SK-N-SH treated with all-trans-retinoic acid at 6 μM for 48 hours (cell line): Measurements from ENCODE around the gene A3GALT2.

ENCODE experiments used
- ATAC-seq: fragments of 200-7000 bp; cut with Tn5 transposase; 3 replicates; pipeline ENCODE4 v1.9.1; 2020; ENCODE audit warnings: mild to moderate bottlenecking, moderate library complexity
- BACH2 ChIP-seq: fragments of 250-450 bp; sonication (Bioruptor Pico); IDR thresholded peaks from 2 replicates; pipeline ENCODE4 v1.9.0; 2021; ENCODE audit warnings: mild to moderate bottlenecking, borderline replicate concordance
- CREB5 ChIP-seq: fragments of 250-450 bp; sonication (Bioruptor Pico); IDR thresholded peaks from 2 replicates; pipeline ENCODE4 v1.5.1; 2020; ENCODE audit warnings: low read depth, mild to moderate bottlenecking, moderate library complexity
- CSDC2 ChIP-seq: fragments of 250-450 bp; sonication (Bioruptor Pico); IDR thresholded peaks from 2 replicates; pipeline ENCODE4 v1.5.0; 2020; ENCODE audit warnings: mild to moderate bottlenecking, moderate library complexity
- ESRRG ChIP-seq: fragments of 250-450 bp; sonication (Bioruptor Pico); IDR thresholded peaks from 2 replicates; pipeline ENCODE4 v1.6.1; 2021; ENCODE audit warnings: mild to moderate bottlenecking
- GLIS3 ChIP-seq: fragments of 250-450 bp; sonication (Bioruptor Pico); IDR thresholded peaks from 2 replicates; pipeline ENCODE4 v1.5.0; 2020; ENCODE audit warnings: mild to moderate bottlenecking, moderate library complexity
- OSR1 ChIP-seq: fragments of 250-450 bp; sonication (Bioruptor Pico); IDR thresholded peaks from 2 replicates; pipeline ENCODE4 v1.8.0; 2022; ENCODE audit warnings: moderate library complexity, mild to moderate bottlenecking, inconsistent platforms
- PPARA ChIP-seq: fragments of 250-450 bp; sonication (Bioruptor Pico); IDR thresholded peaks from 2 replicates; pipeline ENCODE4 v1.5.0; 2020; ENCODE audit warnings: mild to moderate bottlenecking, borderline replicate concordance
- RARB ChIP-seq: fragments of 250-450 bp; sonication (Bioruptor Pico); IDR thresholded peaks from 2 replicates; pipeline ENCODE4 v1.8.0; 2021; ENCODE audit warnings: mild to moderate bottlenecking, moderate library complexity
- SNAI2 ChIP-seq: fragments of 250-450 bp; sonication (Bioruptor Pico); IDR thresholded peaks from 2 replicates; pipeline ENCODE4 v1.5.0; 2020; ENCODE audit warnings: mild to moderate bottlenecking, moderate library complexity
- TCF4 ChIP-seq: fragments of 250-450 bp; sonication (Bioruptor Pico); IDR thresholded peaks from 2 replicates; pipeline ENCODE4 v1.8.0; 2021; ENCODE audit warnings: mild to moderate bottlenecking, moderate library complexity, borderline replicate concordance
- TOX ChIP-seq: fragments of 250-450 bp; sonication (Bioruptor Pico); IDR thresholded peaks from 2 replicates; pipeline ENCODE4 v1.8.0; 2021; ENCODE audit warnings: mild to moderate bottlenecking, moderate library complexity, borderline replicate concordance
- TSHZ2 ChIP-seq: fragments of 250-450 bp; sonication (Bioruptor Pico); IDR thresholded peaks from 2 replicates; pipeline ENCODE4 v1.5.0; 2020; ENCODE audit warnings: mild to moderate bottlenecking, moderate library complexity
- ZC3H10 ChIP-seq: fragments of 250-450 bp; sonication (Bioruptor Pico); IDR thresholded peaks from 2 replicates; pipeline ENCODE4 v1.5.1; 2021; ENCODE audit warnings: mild to moderate bottlenecking, moderate library complexity
- ZFP3 ChIP-seq: fragments of 250-450 bp; sonication (Bioruptor Pico); IDR thresholded peaks from 2 replicates; pipeline ENCODE4 v1.5.0; 2020; ENCODE audit warnings: mild to moderate bottlenecking, moderate library complexity
- ZFP30 ChIP-seq: fragments of 450-650 bp; formaldehyde crosslinking; IDR thresholded peaks from 2 replicates; pipeline ENCODE4 v1.5.0; 2022; ENCODE audit warnings: mild to moderate bottlenecking, moderate library complexity
- ZNF565 ChIP-seq: fragments of 450-650 bp; formaldehyde crosslinking; conservative IDR thresholded peaks from 2 replicates; pipeline ENCODE4 v1.5.0; 2020; ENCODE audit warnings: low read depth, mild to moderate bottlenecking, moderate library complexity
- ZNF70 ChIP-seq: fragments of 450-650 bp; formaldehyde crosslinking; IDR thresholded peaks from 2 replicates; pipeline ENCODE4 v1.5.0; 2020; ENCODE audit warnings: mild to moderate bottlenecking, moderate library complexity
- ZNF8 ChIP-seq: fragments of 450-650 bp; formaldehyde crosslinking; IDR thresholded peaks from 2 replicates; pipeline ENCODE4 v1.5.0; 2020; ENCODE audit warnings: mild to moderate bottlenecking, moderate library complexity
- TF ChIP-seq, protein P1 (sequence below): fragments of 250-450 bp; sonication (Bioruptor Pico); IDR thresholded peaks from 2 replicates; pipeline ENCODE4 v1.8.0; 2020; ENCODE audit warnings: mild to moderate bottlenecking, moderate library complexity, borderline replicate concordance

The A3GALT2 gene

GRCh38 chr1:33363021-33363420, 42.1 kb upstream of the A3GALT2 start:
- ATAC-seq: no peak
- no peak for TF ChIP-seq ZFP30
- no peak for TF ChIP-seq TOX (CRISPR knock-in tag)
- TF ChIP-seq ESRRG (CRISPR knock-in tag): no peak
- no peak for TF ChIP-seq GLIS3 (CRISPR knock-in tag)
- no peak for TF ChIP-seq TSHZ2 (CRISPR knock-in tag)
- no peak for TF ChIP-seq OSR1 (CRISPR knock-in tag)
- no peak for TF ChIP-seq CREB5 (CRISPR knock-in tag)
- TF ChIP-seq, protein P1, sequence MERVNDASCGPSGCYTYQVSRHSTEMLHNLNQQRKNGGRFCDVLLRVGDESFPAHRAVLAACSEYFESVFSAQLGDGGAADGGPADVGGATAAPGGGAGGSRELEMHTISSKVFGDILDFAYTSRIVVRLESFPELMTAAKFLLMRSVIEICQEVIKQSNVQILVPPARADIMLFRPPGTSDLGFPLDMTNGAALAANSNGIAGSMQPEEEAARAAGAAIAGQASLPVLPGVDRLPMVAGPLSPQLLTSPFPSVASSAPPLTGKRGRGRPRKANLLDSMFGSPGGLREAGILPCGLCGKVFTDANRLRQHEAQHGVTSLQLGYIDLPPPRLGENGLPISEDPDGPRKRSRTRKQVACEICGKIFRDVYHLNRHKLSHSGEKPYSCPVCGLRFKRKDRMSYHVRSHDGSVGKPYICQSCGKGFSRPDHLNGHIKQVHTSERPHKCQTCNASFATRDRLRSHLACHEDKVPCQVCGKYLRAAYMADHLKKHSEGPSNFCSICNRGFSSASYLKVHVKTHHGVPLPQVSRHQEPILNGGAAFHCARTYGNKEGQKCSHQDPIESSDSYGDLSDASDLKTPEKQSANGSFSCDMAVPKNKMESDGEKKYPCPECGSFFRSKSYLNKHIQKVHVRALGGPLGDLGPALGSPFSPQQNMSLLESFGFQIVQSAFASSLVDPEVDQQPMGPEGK (CRISPR knock-in tag): no peak
- no peak for TF ChIP-seq PPARA (CRISPR knock-in tag)
- TF ChIP-seq SNAI2 (CRISPR knock-in tag): no peak
- no peak for TF ChIP-seq ZNF70 (CRISPR knock-in tag)
- no peak for TF ChIP-seq TCF4 (CRISPR knock-in tag)
- no peak for TF ChIP-seq BACH2
- no peak for TF ChIP-seq CSDC2

DNA sequence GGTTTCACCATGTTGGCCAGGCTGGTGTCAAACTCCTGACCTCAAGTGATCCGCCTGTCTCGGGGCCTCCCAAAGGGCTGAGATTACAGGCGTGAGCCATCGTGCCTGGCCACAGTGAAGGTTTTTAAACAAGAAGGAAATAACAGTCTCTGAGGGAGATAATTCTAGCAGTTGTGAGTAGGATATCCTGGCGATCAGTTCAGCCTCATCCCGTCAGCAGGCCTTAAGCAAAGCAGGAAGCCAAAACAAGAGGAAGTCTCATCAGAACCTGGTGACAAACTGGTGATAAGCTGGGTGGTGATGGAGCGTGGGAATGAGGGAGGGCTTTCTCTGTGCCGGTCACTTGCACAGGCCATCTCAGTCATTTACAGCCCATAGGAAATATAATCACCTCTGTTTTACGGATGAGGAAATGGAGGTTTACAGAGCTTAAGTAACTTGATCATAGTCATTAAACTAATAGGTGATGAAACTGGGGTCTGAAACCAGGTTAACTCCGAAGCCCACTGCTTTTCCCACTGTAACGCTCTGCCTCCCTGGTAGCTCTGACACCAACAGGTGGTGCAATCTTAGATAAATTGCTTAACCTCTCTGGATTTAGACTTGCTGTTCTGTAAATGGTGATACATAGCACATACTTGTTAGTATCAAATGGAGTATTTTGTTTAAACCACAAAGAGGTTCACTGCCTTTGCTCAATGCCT, 40.8 kb upstream of the A3GALT2 start:
- ATAC-seq: no peak
- TF ChIP-seq TSHZ2 (CRISPR knock-in tag) (no peak), CSDC2 (no peak), ZNF8 (CRISPR knock-in tag) (no peak), OSR1 (CRISPR knock-in tag) (no peak), TCF4 (CRISPR knock-in tag) (no peak), TOX (CRISPR knock-in tag) (no peak), ZC3H10 (CRISPR knock-in tag) (no peak), CREB5 (CRISPR knock-in tag) (no peak)

- no peak for ATAC-seq
- TF ChIP-seq ZFP30 (no peak), BACH2 (no peak), SNAI2 (CRISPR knock-in tag) (no peak), PPARA (CRISPR knock-in tag) (no peak), CSDC2 (no peak), GLIS3 (CRISPR knock-in tag) (no peak), ZC3H10 (CRISPR knock-in tag) (no peak), ZNF565 (CRISPR knock-in tag) (no peak), RARB (CRISPR knock-in tag) (no peak), ZNF8 (CRISPR knock-in tag) (no peak), TSHZ2 (CRISPR knock-in tag) (no peak), CREB5 (CRISPR knock-in tag) (no peak), ESRRG (CRISPR knock-in tag) (no peak), TOX (CRISPR knock-in tag) (no peak), ZFP3 (no peak), ZNF70 (CRISPR knock-in tag) (no peak)
Measured at GRCh38 chr1:33360367-33360766, 39.5 kb upstream of the A3GALT2 start.
